Measurements from ENCODE around the gene C20orf204.

C20orf204 gene

DNA sequence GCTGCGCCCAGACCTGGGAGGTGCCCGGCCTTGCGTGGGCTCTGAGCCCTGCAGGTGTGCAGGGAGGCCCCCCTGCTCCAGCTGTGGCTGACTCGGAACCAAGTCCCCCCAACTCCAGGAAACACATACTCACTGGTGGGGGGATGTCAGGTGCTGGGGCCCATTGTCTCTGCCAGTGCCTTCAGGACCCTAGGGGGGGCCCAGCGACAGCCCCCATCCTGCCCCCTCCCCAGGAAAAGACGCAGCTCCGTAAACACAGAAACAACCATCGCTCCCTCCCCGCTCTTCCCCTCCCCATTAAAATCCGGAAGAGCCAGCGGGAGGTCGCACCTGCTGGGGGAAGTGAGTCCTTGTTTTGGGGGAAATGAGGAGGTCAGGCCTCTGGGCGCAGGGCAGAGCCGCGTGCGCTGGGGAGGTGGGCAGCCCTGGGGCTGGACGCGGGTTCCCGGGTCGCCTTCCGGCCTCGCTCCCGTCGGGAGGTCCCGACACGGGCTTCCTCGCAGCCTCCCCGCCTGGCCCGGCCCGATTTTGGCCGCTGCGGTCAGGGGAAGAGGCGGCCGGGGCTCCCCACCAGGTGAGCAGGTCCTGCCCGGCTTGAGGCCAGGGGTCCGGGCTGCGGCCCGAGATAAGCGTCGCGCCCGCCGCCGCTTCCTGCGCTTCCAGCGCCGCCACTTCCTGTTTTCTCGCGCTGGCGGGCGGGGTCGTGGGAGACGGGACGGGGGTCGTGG is 6.2 kb downstream of the C20orf204 start:
- DNase-seq (ENCODE audit: low read depth) = no peak

DNA sequence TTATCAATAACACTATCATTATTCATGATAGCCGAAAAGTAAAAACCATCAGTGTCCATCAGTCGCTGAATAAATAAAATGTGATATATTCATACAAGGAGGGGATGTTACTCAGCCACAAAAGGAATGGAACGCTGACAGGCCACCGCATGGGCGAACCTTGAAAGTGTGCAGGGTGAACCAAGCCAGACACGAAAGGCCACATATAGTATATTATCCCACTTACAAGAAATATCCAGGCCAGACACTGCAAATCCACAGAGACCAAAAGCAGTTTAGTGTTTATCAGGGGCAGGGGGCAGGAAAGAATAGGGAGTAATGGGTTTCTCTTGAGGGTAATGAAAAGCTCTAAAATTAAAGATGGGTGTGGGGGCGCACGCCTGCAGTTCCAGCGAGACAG is 7.8 kb downstream of the C20orf204 start:
- DNase-seq (ENCODE audit: low read depth) = no peak

DNA sequence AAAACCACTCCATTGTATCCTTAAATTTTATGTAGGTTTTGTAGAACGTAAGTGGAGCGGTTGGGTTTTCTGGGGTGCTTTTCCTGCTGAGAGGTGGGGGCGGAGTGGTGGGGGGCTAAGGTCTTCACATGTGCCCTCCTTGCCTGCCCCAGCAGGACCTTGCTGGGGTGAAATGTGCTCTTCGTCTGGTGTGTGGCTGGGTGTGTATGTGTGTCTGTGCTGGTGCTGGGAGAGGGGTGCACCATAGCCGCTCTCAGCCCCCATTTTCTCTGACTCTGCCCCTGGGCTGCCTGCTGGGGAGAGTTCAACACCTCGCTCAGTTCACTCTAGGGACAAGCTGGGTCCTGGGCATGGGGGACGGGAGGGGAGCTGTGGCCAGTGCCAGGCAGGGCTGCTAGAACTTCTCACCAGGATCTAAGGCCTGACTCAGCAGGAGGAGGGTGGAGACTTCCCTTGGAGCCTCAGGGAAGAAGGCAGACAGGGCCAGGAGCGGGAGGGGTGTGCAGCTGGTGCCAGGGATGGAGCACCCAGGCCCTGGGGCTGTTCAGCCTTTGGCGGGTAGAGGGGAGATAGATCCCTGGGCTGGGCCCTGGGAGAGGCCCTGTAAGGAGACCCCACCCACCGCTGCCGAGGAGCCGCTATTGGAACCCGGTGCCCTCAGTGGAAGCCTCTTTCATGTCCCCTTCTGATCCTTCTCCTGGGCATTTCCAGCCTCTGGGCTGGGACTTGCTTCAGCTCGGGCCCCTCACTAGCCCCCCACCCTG is 8.7 kb downstream of the C20orf204 start:
- no peak for DNase-seq (ENCODE audit: low read depth)

DNA sequence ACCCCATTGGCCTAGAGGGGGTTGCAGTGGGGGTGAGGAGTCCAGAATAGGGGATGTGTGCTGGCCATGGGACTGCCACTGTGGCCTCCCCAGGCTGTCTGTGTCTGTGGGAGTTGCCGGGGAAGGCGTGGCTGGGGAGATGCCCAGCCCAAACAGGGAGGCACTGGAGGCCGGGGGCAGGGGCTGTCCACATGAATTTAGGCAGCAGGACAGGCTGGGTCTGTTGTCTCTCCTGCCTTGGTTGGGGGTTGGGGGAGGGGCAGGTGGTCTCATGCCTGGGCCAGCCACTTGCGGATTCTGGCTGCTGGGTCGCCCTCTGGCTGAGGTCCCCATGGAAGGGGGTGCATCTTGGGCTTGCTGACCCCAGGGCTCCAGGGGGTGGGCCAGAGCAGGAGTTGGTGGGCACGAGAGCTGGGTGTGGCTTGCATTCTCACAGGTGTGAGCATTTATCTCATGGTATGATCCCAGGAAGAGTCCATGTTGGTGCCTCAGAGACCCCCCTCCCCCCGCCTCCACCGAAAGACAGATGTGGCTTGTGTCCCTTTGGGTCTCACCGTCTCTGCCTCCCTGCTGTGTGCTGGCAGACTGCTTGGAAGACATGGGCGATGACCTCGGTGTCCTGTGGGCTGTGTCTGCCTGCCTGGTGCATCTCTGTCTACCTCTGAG is 9.5 kb downstream of the C20orf204 start:
- no peak for DNase-seq (ENCODE audit: low read depth)

DNA sequence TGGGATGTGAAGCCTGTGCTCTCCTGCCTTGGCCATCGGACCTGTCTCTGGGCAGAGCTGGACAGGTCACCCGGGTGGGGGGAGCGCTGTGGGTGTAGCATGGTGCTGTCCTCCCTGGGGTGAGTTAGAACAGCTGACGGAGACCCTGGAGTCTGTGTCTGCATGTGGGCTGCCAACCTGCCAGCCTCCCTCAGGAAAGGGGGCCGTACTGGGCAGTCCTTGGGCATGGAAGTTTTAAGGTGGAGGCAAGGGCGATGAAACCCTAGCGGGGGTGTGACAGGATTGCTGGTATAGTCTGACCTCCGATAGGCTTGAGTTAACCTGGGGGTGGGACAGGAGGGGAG is 11.0 kb downstream of the C20orf204 start:
- DNase-seq (ENCODE audit: low read depth) = no peak

DNA sequence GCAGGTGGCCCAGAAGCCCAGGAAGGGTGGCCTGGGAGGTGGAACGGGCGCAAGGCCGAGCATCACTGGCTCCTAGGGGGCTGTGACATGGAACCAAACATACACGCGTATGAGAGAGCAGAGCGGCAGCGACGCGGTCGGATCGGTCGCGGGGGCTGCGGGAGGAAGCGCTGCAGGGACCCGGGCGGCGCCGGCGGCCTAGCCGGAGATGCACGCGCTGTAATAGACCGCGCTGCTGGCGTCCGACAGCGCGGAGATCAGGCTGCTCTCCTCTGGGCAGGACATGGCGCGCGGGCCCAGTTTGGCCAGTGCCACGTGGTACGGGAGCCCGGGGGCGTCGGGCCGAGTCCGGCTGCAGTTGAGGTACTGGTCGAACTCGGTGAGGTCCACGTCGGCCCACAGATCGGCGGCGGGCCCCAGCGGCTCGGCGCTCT is 12.0 kb downstream of the C20orf204 start:
- DNase-seq (ENCODE audit: low read depth) = no peak

DNA sequence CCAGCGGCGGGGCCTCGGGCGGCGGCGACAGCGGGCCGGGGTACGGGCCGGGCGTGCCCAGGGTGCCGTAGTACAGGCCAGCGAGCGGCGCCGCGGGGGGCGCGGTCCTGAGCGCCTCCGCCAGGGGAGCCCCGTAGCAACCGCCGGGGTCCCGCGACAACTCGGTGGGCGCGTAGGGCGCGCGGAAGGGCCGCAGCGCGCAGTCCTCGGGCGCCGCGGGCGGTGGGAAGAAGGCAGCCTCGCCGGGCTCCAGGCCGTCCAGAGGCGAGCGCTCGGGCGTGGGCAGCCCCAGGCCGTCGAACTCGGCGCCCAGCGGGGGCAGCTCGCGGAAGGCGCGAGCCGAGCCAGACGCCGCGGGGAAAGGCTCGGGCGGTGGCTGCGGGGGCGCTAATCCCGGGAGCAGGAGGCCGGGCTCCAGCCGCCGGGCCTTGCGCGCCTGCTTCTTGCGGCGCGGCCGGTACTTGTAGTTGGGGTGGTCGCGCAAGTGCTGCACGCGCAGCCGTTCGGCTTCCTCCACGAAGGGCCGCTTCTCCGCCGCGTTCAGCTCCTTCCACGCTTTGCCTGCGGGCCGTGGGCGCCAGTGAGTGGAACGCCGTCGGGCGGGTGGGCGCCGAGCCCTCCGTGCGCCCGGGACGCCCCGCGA is 12.5 kb downstream of the C20orf204 start:
- no peak for DNase-seq (ENCODE audit: low read depth)

DNA sequence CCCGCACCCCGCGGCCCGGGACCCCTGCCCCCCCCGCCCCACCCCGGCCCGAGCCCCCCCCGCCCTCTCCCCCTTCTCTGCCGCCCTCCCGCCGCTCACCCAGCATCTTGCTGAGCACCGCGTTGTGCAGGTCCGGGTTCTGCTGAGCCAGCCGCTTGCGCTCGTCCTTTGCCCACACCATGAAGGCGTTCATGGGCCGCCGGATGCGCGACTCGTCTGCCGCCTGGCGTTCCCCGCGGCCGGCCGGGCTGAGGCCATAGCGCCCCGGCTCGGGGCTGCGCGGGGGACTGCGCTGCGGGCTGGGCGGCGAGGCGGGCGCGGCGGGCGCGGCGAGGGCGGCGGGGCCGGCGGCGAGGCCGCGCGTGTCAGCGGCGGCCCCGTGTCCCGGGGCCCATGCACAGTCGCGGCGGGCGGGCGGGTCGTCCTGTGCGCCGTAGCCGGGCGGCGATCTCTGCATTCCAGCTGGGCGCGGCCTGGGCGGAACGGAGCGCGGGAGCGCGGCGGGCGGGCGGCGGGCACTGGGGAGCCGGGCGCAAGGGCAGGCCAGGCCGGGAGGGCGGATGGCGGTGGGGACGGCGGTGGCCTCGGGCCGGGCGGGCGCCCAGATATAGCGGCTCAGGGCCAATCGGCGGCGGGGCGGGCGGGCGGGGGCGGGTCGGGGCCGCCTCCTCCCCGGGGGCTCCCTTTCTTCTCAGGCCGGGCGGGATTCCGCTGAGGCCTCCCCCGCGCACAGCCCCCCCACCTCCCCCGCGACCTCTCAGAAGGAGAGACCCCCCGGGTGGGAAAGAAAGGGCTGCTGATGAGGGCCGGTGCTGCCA is 13.3 kb downstream of the C20orf204 start, which contains the start of gene SOX18:
Gene SOX18 (minus strand): TSS at position 580 of the 818 bp plus-strand sequence. CDS start 123 bp downstream, at position 457.
- no peak for DNase-seq (ENCODE audit: low read depth)

DNA sequence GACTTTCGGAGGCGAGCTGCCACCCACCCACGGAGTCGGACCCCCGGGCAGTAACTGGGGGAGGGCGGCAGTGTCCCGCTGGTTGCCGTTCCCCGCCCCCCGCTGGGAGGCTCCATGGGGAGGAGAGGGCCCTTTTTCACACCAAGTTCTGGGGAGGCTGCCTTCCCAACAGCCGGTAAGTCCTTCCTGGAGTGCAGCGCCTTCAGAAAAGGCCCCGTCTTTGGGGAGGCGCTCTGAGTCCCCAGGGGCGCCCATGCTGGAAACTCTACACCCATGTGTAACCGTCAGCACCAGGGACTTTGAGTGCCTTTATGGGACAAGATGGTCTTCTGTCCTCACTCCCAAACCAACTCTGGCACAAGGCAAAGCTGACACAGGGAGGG is 13.9 kb downstream of the C20orf204 start:
- no peak for DNase-seq (ENCODE audit: low read depth)

DNA sequence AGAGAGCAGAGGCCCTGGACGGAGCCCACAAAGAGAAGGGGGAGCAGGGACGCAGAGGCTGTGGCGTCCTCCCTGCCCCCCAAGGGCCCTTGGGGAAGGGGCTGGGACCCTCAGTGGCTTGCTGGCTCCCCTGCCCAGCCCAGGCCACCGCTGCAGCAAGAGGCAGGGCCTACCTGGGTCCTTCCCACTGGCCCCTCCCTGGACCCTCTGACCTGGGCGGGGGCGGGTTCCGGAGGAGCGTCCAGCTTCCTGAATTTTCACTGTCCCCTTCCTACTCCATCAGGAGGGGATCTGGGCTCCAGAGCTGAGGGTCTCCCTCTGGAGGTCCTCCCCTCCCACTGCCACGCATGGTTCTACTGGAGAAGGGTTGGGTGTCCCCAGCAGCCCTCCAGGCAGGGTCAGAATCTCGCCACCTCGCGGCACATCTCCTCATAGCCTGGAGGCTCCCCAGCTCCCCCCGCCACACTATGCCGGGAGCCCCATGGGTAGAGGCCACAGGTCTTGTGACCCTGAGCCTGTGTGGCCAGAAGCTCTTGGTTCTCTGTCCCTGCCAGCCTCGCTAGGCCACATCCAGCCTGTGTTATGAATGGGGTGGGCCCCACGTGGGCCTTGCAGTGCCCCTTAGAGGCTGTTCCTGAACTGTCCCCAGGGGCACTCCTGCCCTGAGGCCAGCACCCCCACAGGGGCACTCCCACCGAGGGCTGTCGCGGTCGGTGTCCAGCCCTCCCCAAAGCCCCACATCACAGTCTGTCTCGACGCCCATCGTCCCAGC is 14.5 kb downstream of the C20orf204 start:
- DNase-seq (ENCODE audit: low read depth) = no peak

DNA sequence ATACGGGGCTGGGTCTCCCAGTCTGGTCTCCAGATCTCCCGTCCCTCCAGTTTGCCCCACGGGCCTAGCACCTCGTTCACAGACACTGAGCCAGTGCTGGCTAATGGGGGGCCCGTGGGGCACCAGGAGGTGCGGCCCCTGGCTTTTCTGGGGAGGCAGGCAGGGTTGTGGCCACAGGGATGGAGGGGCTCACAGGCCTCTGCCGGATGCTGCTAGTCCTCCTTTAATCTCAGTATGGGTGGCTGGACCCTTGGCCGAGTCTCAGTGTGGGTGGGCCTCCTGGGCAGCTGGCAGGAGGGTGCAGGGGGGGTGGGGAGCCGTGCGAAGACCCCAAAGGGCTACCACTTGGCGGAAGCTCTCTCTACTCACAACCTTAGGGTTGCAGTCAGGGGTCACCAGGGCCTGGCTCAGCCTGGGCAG is 15.1 kb downstream of the C20orf204 start:
- no peak for DNase-seq (ENCODE audit: low read depth)

DNA sequence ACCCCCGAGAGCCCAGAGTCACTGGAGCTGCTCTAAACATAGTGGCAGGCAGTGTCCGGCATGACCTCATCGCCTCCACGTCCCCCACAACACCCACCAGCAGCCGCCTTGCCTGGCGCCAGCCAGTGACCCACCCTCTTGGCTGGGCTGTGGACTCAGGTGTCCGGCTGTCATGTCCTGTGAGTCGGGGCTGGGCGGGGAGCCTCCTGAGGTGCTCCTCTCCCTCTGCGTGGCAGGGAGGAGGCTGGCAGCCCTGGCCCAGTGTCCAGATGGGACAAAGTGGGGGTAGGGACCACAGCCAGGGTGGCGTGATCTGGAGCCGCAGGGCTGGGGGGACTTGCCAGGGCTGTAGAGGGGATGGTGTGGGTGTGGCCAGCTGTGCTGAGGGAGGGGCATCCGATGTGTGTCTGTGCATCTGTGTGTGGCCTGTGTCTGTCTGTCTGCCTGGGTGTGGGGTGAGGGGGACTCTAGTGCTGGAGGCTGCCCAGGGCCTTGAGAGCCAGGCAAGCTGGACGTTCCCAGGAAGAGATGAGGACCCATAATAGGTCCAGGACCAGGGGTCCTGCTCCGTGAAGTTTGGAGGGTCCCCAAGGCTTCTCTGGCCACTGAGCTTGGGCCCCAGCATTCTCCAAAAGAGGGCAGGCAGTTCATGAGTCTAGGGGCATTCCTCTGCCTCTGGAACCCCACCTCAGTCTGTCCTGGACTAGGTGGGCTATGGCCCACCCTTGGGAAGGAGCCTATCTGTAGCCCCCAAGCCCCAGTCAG is 15.8 kb downstream of the C20orf204 start:
- no peak for DNase-seq (ENCODE audit: low read depth)

DNA sequence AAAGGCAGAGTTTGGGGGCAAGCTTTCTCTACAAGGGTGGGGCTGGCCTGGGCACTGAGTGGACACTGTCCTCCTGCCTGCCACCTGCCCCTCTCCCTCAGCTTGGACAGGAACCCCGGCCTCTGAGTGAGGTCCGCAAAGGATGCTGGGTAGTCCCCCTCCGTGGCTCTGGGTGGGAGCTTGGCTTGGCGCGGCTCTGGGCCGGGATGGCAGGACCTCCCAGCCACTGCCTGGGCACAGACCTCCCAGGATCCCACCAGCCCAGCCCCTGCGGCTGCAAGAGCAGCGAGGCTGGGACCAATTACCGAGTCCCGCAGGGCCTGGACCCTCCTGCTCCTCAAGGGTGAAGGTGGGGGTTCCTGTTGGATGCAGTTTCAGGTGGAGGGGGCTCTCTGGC is 16.3 kb downstream of the C20orf204 start:
- no peak for DNase-seq (ENCODE audit: low read depth)

DNA sequence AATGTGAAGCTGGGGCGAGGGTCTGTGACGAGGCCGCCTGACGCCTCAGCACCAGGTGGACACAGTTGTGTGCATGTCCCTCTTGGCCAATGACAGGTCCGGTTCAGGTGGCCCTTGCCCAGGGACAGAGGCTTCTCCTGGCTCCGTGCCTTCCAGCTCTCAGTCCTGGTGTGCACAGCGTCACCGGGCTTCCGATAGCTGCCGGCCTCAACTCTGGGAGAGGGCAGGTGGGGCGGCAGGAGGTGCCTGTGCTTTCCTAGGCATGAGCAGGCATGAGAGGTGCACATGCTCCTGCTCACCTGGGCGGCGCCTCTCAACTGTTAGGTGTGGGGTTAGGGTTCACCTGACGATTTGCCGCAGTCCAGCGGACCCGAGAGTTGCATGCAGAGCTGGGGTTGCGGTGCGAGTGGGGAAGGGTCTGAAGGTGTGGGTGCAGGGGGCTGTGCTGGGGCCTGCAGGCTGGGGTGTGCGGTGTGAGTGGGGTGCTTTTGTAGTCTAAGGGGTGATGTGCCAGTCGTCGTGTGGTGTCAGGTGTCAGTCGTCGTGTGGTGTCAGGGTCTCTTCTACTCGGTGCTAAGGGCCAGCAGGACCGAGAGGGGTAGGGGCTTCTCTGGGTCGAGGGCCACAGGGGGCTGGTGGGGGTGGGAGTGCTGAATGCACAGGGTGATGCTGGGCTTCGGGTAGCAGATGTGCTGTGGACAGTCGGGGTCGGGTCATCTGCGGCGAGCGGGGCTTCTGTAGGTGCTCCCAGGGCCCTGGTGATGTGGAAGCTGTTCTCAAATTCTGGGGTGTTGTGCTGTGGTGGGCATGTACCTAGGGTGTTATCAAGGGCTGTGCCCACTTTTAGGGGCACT is 17.2 kb downstream of the C20orf204 start:
- no peak for DNase-seq (ENCODE audit: low read depth)

DNA sequence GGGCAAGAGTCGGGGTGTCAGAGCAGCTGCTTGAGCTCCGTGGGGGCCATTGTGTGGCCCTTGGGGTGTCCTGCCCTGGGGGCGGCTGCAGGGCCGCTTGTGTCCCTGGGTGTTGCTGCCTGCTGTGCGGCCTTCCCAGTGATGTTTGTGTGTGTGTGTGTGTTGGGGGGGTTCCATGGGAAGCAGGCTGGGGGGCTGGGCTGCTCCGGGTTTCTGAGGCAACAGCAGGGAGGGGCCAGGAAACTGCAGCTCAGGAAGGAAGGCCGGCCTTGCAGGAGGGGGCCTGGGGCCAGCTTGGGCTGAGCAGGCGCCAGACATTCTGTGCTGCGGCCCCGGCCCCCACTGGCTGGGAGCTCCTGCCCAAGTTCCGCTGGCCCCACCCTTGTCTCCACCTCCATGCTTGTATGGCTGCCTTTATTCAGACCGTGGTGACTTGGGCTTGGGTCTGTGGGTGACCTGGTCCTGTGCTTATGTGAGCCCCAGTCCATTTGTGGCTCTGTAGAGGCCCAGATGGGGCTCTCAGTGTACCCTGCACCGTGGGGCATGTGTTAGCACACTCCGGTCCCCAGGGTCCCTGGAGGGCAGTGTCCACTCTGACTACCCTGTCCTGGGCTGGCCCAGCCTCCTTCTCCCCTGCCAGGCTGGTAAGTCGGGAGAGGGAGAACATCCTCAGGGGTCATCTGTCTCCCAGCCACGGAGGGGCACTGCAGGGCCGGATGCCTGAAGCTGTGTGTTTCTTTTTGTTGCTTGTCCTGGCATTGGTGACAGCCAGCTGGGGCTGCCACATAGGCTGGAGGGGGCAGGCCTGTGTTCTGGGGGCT is 18.1 kb downstream of the C20orf204 start:
- peak; percentile 84 for DNase-seq (ENCODE audit: low read depth)

DNA sequence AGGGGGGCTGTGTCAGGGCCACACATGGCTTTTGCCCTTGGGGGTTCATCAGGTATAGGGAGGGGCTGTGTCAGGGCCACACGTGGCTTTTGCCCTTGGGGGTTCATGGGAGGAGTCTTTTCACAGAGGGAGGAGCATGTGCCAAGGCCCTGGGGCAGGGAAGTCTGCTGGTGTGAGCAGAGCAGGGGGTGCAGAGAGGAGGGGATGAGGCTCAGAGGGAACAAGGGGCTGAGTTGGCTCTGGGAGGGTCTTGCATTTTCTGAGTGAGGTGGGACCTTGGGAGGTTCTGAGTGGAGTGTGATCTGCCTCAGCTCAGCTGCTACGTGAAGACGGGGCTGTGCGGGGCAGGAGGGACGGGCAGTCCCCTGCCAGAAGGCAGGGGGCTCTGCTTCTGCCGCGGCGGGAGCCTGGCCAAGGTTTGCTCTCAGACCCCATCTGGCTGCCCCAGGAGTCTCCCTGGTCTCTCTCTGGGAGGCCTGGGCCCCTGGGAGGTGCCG is 19.5 kb downstream of the C20orf204 start:
- no peak for DNase-seq (ENCODE audit: low read depth)

DNA sequence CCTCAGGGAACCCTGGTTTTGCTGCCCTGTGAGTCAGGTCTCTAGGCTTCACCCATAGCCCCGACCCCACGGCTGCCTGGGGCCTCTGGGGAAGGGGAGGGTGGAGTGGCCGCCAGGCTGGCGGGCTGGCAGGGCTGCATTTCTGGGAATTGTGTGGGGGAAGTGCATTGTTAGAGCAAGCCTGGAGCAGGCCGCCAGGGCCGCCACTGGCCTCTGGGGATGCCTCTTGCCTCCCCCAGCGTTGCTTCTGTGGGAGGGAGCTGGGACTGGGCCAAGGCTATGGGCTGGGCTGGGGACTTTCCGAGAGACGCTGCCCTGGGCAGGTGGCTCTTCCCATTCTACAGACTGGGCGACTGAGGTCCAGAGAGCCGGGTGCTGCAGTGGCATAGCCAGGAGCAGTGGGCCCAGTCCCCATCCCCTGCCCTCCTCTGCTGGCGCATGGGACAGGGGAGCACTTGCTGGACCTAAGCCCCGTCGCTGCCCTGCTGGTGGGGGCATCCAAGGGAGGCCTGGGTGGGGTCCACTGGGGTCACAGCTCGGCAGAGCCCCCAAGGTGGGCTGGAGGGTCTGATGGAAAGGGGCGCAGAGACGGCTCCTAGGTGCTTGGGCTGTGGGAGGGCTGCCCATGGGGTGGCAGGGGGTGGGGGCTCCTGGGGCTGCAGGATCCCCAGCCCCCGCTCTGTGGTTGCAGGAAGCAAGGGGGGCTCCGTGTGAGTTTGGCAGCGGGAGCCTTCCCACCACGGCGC is 20.1 kb downstream of the C20orf204 start:
- no peak for DNase-seq (ENCODE audit: low read depth)

DNA sequence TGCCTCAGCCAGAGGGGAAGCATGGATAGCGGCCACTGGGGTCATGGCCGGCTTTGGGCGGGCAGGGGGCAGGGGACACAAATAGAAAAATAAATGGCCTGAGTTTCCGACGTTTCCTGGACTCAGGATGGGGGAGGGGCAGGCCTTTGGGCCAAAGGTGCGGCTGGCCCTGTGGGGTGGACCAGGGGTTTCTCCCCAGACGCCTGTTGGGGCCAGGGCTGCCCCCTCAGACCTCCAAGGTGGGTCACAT is 20.6 kb downstream of the C20orf204 start:
- DNase-seq (ENCODE audit: low read depth) = no peak
